IMR-90 (cell line): ENCODE data around the gene FLOT2. TPM values are rescaled to one million over a fixed set of nuclear protein-coding genes. Genes with fewer than 3 reads are reported as not detected.

Experiments used
- ATAC-seq: fragments of 200-7000 bp; cut with Tn5 transposase; 2 replicates; pipeline ENCODE4 v1.9.1; 2020; ENCODE audit warnings: low read depth, mild to moderate bottlenecking, moderate library complexity
- BruUV-seq: library from RNA; stranded (reverse); fragments of 400-500 nt; replicated peaks from 2 replicates; lab custom pipeline; 2021; lab: Mats Ljungman, UMichigan
- CTCF ChIA-PET: fragments of 300-600 bp; formaldehyde crosslinking; extraction: SDS; loops from one replicate; lab custom pipeline; 2021; ENCODE audit warnings: antibody characterized with exemption; lab: Yijun Ruan, JAX
- POLR2A ChIA-PET: fragments of 300-600 bp; sonication (Branson Sonifier 250); formaldehyde crosslinking; loops from one replicate; lab custom pipeline; 2022; ENCODE audit warnings: antibody characterized with exemption; ENCODE audit not compliant: unreplicated experiment; lab: Charles Lee
- DNase-seq: peaks from one replicate; pipeline ENCODE4 v3.0.0; 2013
- H2AFZ ChIP-seq: replicated peaks from 2 replicates; pipeline ENCODE3; 2013; ENCODE audit warnings: low read length, mild to moderate bottlenecking; ENCODE audit not compliant: poor library complexity
- H2AK5ac ChIP-seq: 2 replicates; pipeline ENCODE4 v1.6.1; 2013; ENCODE audit warnings: low read depth, low read length, inconsistent platforms
- H2AK9ac ChIP-seq: replicated peaks from 2 replicates; pipeline ENCODE3; 2013; ENCODE audit warnings: mild to moderate bottlenecking, low read depth, low read length, moderate library complexity; ENCODE audit not compliant: poor library complexity
- H2BK120ac ChIP-seq: 2 replicates; pipeline ENCODE4 v1.6.1; 2013; ENCODE audit warnings: low read depth, low read length, inconsistent platforms
- H2BK15ac ChIP-seq: 3 replicates; pipeline ENCODE4 v1.6.1; 2013; ENCODE audit warnings: low read depth, low read length, inconsistent platforms
- H2BK20ac ChIP-seq: 2 replicates; pipeline ENCODE4 v1.6.1; 2013; ENCODE audit warnings: low read depth, mild to moderate bottlenecking, inconsistent platforms, low read length, moderate library complexity
- H2BK5ac ChIP-seq: 2 replicates; pipeline ENCODE4 v1.6.1; 2013; ENCODE audit warnings: mild to moderate bottlenecking, low read depth, low read length, inconsistent platforms; ENCODE audit not compliant: poor library complexity, severe bottlenecking
- H3K14ac ChIP-seq: replicated peaks from 2 replicates; pipeline ENCODE4 v1.6.1; 2013; ENCODE audit warnings: low read depth, low read length, inconsistent platforms
- H3K18ac ChIP-seq: 2 replicates; pipeline ENCODE4 v1.6.1; 2013; ENCODE audit warnings: low read depth, low read length, control low read depth
- H3K23ac ChIP-seq: 2 replicates; pipeline ENCODE4 v1.6.1; 2013; ENCODE audit warnings: low read depth, low read length, inconsistent platforms
- H3K27ac ChIP-seq: 2 replicates; pipeline ENCODE4 v1.5.1; 2013; ENCODE audit warnings: mild to moderate bottlenecking, control low read depth, low read length; ENCODE audit not compliant: insufficient read depth
- H3K27me3 ChIP-seq: 2 replicates; pipeline ENCODE4 v1.6.1; 2013; ENCODE audit warnings: low read length; ENCODE audit not compliant: control insufficient read depth, insufficient read depth
- H3K36me3 ChIP-seq: 2 replicates; pipeline ENCODE4 v1.6.1; 2013; ENCODE audit warnings: low read length, mixed read lengths; ENCODE audit not compliant: control insufficient read depth, insufficient read depth
- H3K4ac ChIP-seq: 2 replicates; pipeline ENCODE4 v1.6.1; 2013; ENCODE audit warnings: low read depth, low read length, inconsistent platforms
- H3K4me1 ChIP-seq: 2 replicates; pipeline ENCODE4 v1.6.1; 2013; ENCODE audit warnings: low read length, mixed read lengths; ENCODE audit not compliant: control insufficient read depth, insufficient read depth
- H3K4me2 ChIP-seq: 2 replicates; pipeline ENCODE4 v1.6.1; 2013; ENCODE audit warnings: low read depth, mild to moderate bottlenecking, control low read depth, low read length, moderate library complexity
- H3K4me3 ChIP-seq: 2 replicates; pipeline ENCODE4 v1.5.1; 2013; ENCODE audit warnings: low read depth, mild to moderate bottlenecking, control low read depth, low read length, moderate library complexity; ENCODE audit not compliant: insufficient read depth
- H3K56ac ChIP-seq: 2 replicates; pipeline ENCODE4 v1.6.1; 2013; ENCODE audit warnings: low read length, inconsistent platforms; ENCODE audit not compliant: insufficient read depth; ENCODE audit errors: extremely low read depth
- H3K79me1 ChIP-seq, 2 experiments: 2 replicates each; pipeline ENCODE4 v1.6.1; 2013; ENCODE audit warnings: low read length in 2 of 2, inconsistent platforms in 1 of 2, low read depth in 1 of 2
- H3K9ac ChIP-seq: 2 replicates; pipeline ENCODE4 v1.6.1; 2013; ENCODE audit warnings: low read depth, low read length, control low read depth
- H3K9me1 ChIP-seq: 2 replicates; pipeline ENCODE4 v1.6.1; 2013; ENCODE audit warnings: low read length, inconsistent platforms; ENCODE audit not compliant: insufficient read depth
- H3K9me3 ChIP-seq: 2 replicates; pipeline ENCODE4 v1.6.1; 2013; ENCODE audit warnings: low read length; ENCODE audit not compliant: control insufficient read depth, insufficient read depth
- H4K20me1 ChIP-seq: 2 replicates; pipeline ENCODE4 v1.6.1; 2013; ENCODE audit warnings: low read length, inconsistent platforms; ENCODE audit not compliant: insufficient read depth
- H4K5ac ChIP-seq: 2 replicates; pipeline ENCODE4 v1.6.1; 2013; ENCODE audit warnings: mild to moderate bottlenecking, low read depth, low read length, control low read depth
- H4K8ac ChIP-seq, 2 experiments: 2 replicates each; pipeline ENCODE4 v1.6.1; 2013; ENCODE audit warnings: low read depth in 2 of 2, low read length in 2 of 2, control low read depth in 1 of 2, inconsistent platforms in 1 of 2
- H4K91ac ChIP-seq: 2 replicates; pipeline ENCODE4 v1.6.1; 2013; ENCODE audit warnings: low read depth, low read length, inconsistent platforms; ENCODE audit not compliant: insufficient read depth
- BHLHE40 ChIP-seq: fragments of 150-350 bp; IDR thresholded peaks from 2 replicates; pipeline ENCODE4 v1.6.1; 2016; ENCODE audit warnings: mild to moderate bottlenecking, low read depth, low read length
- CEBPB ChIP-seq: IDR thresholded peaks from 2 replicates; pipeline ENCODE4 v1.6.1; 2012; ENCODE audit warnings: low read depth, low read length, improper control_type of control experiment
- CHD1 ChIP-seq: IDR thresholded peaks from 2 replicates; pipeline ENCODE4 v1.6.1; 2012; ENCODE audit warnings: low read depth, low read length, improper control_type of control experiment
- MAFK ChIP-seq: IDR thresholded peaks from 2 replicates; pipeline ENCODE4 v1.6.1; 2012; ENCODE audit warnings: low read depth, low read length, improper control_type of control experiment
- MAZ ChIP-seq: IDR thresholded peaks from 2 replicates; pipeline ENCODE4 v1.6.1; 2012; ENCODE audit warnings: low read depth, mild to moderate bottlenecking, low read length, improper control_type of control experiment, moderate library complexity, borderline replicate concordance
- RCOR1 ChIP-seq: IDR thresholded peaks from 2 replicates; pipeline ENCODE4 v1.6.1; 2012; ENCODE audit warnings: mild to moderate bottlenecking, low read length, improper control_type of control experiment; ENCODE audit not compliant: insufficient replicate concordance
- RFX5 ChIP-seq: IDR thresholded peaks from 2 replicates; pipeline ENCODE4 v1.8.0; 2012; ENCODE audit warnings: low read depth, mild to moderate bottlenecking, low read length, moderate library complexity
- SMC3 ChIP-seq: fragments of 150-350 bp; IDR thresholded peaks from 2 replicates; pipeline ENCODE4 v1.6.1; 2016; ENCODE audit warnings: low read depth, mild to moderate bottlenecking, antibody characterized with exemption, low read length, moderate library complexity
- WGBS, 2 experiments: methylation state at CpG; one replicate each; pipeline versions ENCODE4 v1.1.5 to v1.1.7; 2013; ENCODE audit warnings: missing lambda C conversion rate in 2 of 2; ENCODE audit not compliant: insufficient read length in 1 of 2; ENCODE audit errors: extremely low coverage in 2 of 2; 5-methylcytosine and 5-hydroxymethylcytosine counted together
- dilution Hi-C: fragments of 300-500 bp; cut with HindIII; formaldehyde crosslinking; loops from one replicate; pipeline ENCODE4 v1.14.3; 2018; ENCODE audit warnings: low sequenced_read_pairs; ENCODE audit not compliant: unreplicated experiment
- in situ Hi-C: fragments of 300-500 bp; cut with MboI; formaldehyde crosslinking; loops from 3 replicates; pipeline ENCODE4 v1.14.3; 2019; ENCODE audit warnings: low sequenced_read_pairs, inconsistent platforms, mixed read lengths
- intact Hi-C: fragments of 100-400 bp; cut with micrococcal nuclease; formaldehyde crosslinking; loops from 2 replicates; pipeline ENCODE4 v1.10.0; 2022
- polyA plus RNA-seq, 3 experiments: library from polyadenylated mRNA; depleted of rRNA; stranded (reverse); fragments of >200 nt; gene quantifications; 2 replicates each; pipeline ENCODE4 v1.2.3, GENCODE V29; 2012; ENCODE audit warnings: low replicate concordance in 1 of 3
- total RNA-seq: library from RNA; depleted of rRNA; stranded (reverse); fragments of >200 nt; gene quantifications from 2 replicates; pipeline ENCODE4 v1.2.3, GENCODE V29; 2012

Gene FLOT2
- total and polyA plus RNA-seq, 2 of the 4 experiments (the other 2 are of a cell fraction) = 19.7 to 67.9 TPM

GRCh38 chr17:28891201-28891600 is 6.3 kb downstream of the FLOT2 start:
- Histone ChIP-seq H3K14ac (no peak overlapping the region), H4K20me1 (peaks cover 26% of the 10 kb centered on the region; the same call in 1 of the 2 replicates), H2AK9ac (no peak overlapping the region), H3K56ac (no peak overlapping the region), H3K23ac (0 out of 2 replicates have a peak overlapping the region, but pooled peaks have one; percentile 37), H2AK5ac (no peak overlapping the region), H3K4ac (no peak overlapping the region), H3K4me2 (no peak overlapping the region), H3K27me3 (no peaks in the 10 kb centered on the region), H2AFZ (no peak overlapping the region), H3K79me1 (peaks cover 14 to 36% of the 10 kb centered on the region in 2 experiments), H2BK15ac (no peak overlapping the region), H3K4me1 (peaks cover 1% of the 10 kb centered on the region; the same call in 1 of the 2 replicates), H3K9me3 (no peaks in the 10 kb centered on the region), H3K9ac (no peak overlapping the region), H3K4me3 (no peak overlapping the region), H2BK120ac (no peak overlapping the region), H2BK20ac (no peak overlapping the region), H3K27ac (no peak overlapping the region), H2BK5ac (no peak overlapping the region), H3K9me1 (peaks cover 10% of the 10 kb centered on the region), H3K18ac (no peak overlapping the region), H3K36me3 (peaks cover 19% of the 10 kb centered on the region), H4K5ac (no peak overlapping the region), H4K8ac (no peak overlapping the region), H4K91ac (no peak overlapping the region)
- POLR2A ChIA-PET = no interaction called here
- BruUV-seq = no TSS peak
- CTCF ChIA-PET = no interaction called here
- in situ Hi-C loops = no loop called here
- WGBS, 2 experiments = 60% methylated on average over 1 of the region's 1 CpG; no CpG with 5 or more reads in 1 of the 2 experiments
- no peak for ATAC-seq
- intact Hi-C loops = no loop called here
- dilution Hi-C loops = no loop called here
- TF ChIP-seq BHLHE40 (no peak), RFX5 (no peak), CEBPB (no peak), SMC3 (no peak), RCOR1 (no peak), CHD1 (no peak), MAZ (no peak), MAFK (no peak)
- DNase-seq = no peak
